Adipocyte (in vitro differentiated cells): ENCODE results near the gene CCNYL1.
"Not testable (repeated sequence)": the region's sequence is repeated elsewhere in the genome, so short reads cannot be mapped to it uniquely, and the experiment has no call there.

Source experiments
- DNase-seq: peaks from one replicate; pipeline ENCODE4 v3.0.0-alpha.2; 2015; ENCODE audit warnings: low read depth
- H3K27me3 ChIP-seq: replicated peaks from 2 replicates; pipeline ENCODE4 v1.7.0; 2013; ENCODE audit warnings: mild to moderate bottlenecking, low read length, moderate library complexity; ENCODE audit not compliant: control insufficient read depth, insufficient read depth
- H3K36me3 ChIP-seq: 2 replicates; pipeline ENCODE4 v1.7.0; 2013; ENCODE audit warnings: low read length, mild to moderate bottlenecking, moderate library complexity; ENCODE audit not compliant: control insufficient read depth, insufficient read depth, severe bottlenecking
- H3K4me1 ChIP-seq: 2 replicates; pipeline ENCODE4 v1.7.0; 2013; ENCODE audit warnings: mild to moderate bottlenecking, low read length, moderate library complexity; ENCODE audit not compliant: control insufficient read depth, insufficient read depth
- H3K4me3 ChIP-seq: 2 replicates; pipeline ENCODE4 v1.7.0; 2013; ENCODE audit warnings: mild to moderate bottlenecking, low read length, moderate library complexity
- H3K9ac ChIP-seq: 2 replicates; pipeline ENCODE4 v1.7.0; 2013; ENCODE audit warnings: mild to moderate bottlenecking, low read length, moderate library complexity
- H3K9me3 ChIP-seq: 2 replicates; pipeline ENCODE4 v1.7.0; 2013; ENCODE audit warnings: mild to moderate bottlenecking, low read length, moderate library complexity; ENCODE audit not compliant: control insufficient read depth

Gene CCNYL1

GRCh38 chr2:207758025-207758424 is 46.6 kb downstream of the CCNYL1 start:
- no peaks in the 10 kb centered on the region for H3K9me3 ChIP-seq
- H3K4me1 ChIP-seq: no peaks in the 10 kb centered on the region
- H3K36me3 ChIP-seq: peaks cover 37% of the 10 kb centered on the region
- no peak overlapping the region for H3K4me3 ChIP-seq
- no peak for DNase-seq
- H3K27me3 ChIP-seq: no peaks in the 10 kb centered on the region
- no peak overlapping the region for H3K9ac ChIP-seq

GRCh38 chr2:207759890-207760289 is 48.5 kb downstream of the CCNYL1 start:
- Histone ChIP-seq H3K36me3 (peaks cover 25% of the 10 kb centered on the region), H3K4me1 (peaks cover 3% of the 10 kb centered on the region), H3K9ac (no peak overlapping the region), H3K4me3 (no peak overlapping the region), H3K9me3 (no peaks in the 10 kb centered on the region), H3K27me3 (no peaks in the 10 kb centered on the region)
- DNase-seq: no peak

GRCh38 chr2:207760453-207760852 is 49.0 kb downstream of the CCNYL1 start:
- no peak for DNase-seq
- Histone ChIP-seq H3K9ac (no peak overlapping the region), H3K9me3 (no peaks in the 10 kb centered on the region), H3K27me3 (no peaks in the 10 kb centered on the region), H3K4me3 (no peak overlapping the region), H3K36me3 (peaks cover 26% of the 10 kb centered on the region), H3K4me1 (peaks cover 6% of the 10 kb centered on the region)

GRCh38 chr2:207761426-207761825 is 50.0 kb downstream of the CCNYL1 start:
- not testable (repeated sequence) for H3K4me3 ChIP-seq, H3K27me3 ChIP-seq, H3K9ac ChIP-seq, DNase-seq, H3K9me3 ChIP-seq
- peaks cover 12% of the 10 kb centered on the region for H3K4me1 ChIP-seq
- peaks cover 28% of the 10 kb centered on the region for H3K36me3 ChIP-seq

- Histone ChIP-seq H3K9ac (no peak overlapping the region), H3K4me1 (peaks cover 16% of the 10 kb centered on the region), H3K27me3 (no peaks in the 10 kb centered on the region), H3K9me3 (no peaks in the 10 kb centered on the region), H3K4me3 (no peak overlapping the region), H3K36me3 (peaks cover 35% of the 10 kb centered on the region)
- DNase-seq: peak; percentile 19
Observed at GRCh38 chr2:207762146-207762545, 50.7 kb downstream of the CCNYL1 start.

GRCh38 chr2:207763303-207763917 is 52.0 kb downstream of the CCNYL1 start:
- Histone ChIP-seq H3K9me3 (no peaks in the 10 kb centered on the region), H3K27me3 (no peaks in the 10 kb centered on the region), H3K9ac (no peak overlapping the region), H3K4me3 (no peak overlapping the region), H3K4me1 (peaks cover 26% of the 10 kb centered on the region), H3K36me3 (peaks cover 43% of the 10 kb centered on the region)
- no peak for DNase-seq

- no peaks in the 10 kb centered on the region for H3K27me3 ChIP-seq
- H3K36me3 ChIP-seq: peaks cover 43% of the 10 kb centered on the region
- no peak for DNase-seq
- H3K9ac ChIP-seq: no peak overlapping the region
- peaks cover 26% of the 10 kb centered on the region for H3K4me1 ChIP-seq
- no peak overlapping the region for H3K4me3 ChIP-seq
- no peaks in the 10 kb centered on the region for H3K9me3 ChIP-seq
Observed at GRCh38 chr2:207764096-207764630, 52.7 kb downstream of the CCNYL1 start.

GRCh38 chr2:207765547-207765946 is 54.1 kb downstream of the CCNYL1 start:
- no peaks in the 10 kb centered on the region for H3K27me3 ChIP-seq
- peaks cover 32% of the 10 kb centered on the region for H3K4me1 ChIP-seq
- DNase-seq: no peak
- H3K4me3 ChIP-seq: peak overlapping the region; percentile 22
- H3K9ac ChIP-seq: no peak overlapping the region
- no peaks in the 10 kb centered on the region for H3K9me3 ChIP-seq
- peaks cover 36% of the 10 kb centered on the region for H3K36me3 ChIP-seq

- no peak for DNase-seq
- Histone ChIP-seq H3K9me3 (no peaks in the 10 kb centered on the region), H3K4me3 (peak overlapping the region; percentile 95), H3K27me3 (no peaks in the 10 kb centered on the region), H3K4me1 (peaks cover 38% of the 10 kb centered on the region), H3K9ac (peak overlapping the region; percentile 51), H3K36me3 (peaks cover 36% of the 10 kb centered on the region)
Observed at GRCh38 chr2:207766041-207766551, 54.7 kb downstream of the CCNYL1 start.

GRCh38 chr2:207766697-207767460 is 55.4 kb downstream of the CCNYL1 start:
- no peak for DNase-seq
- Histone ChIP-seq H3K9me3 (no peaks in the 10 kb centered on the region), H3K27me3 (no peaks in the 10 kb centered on the region), H3K4me3 (peak overlapping the region; percentile 95), H3K4me1 (peaks cover 42% of the 10 kb centered on the region), H3K36me3 (peaks cover 32% of the 10 kb centered on the region), H3K9ac (peak overlapping the region; percentile 51)

GRCh38 chr2:207767461-207768167 is 56.2 kb downstream of the CCNYL1 start:
- peaks cover 42% of the 10 kb centered on the region for H3K4me1 ChIP-seq
- no peaks in the 10 kb centered on the region for H3K9me3 ChIP-seq
- H3K36me3 ChIP-seq: peaks cover 28% of the 10 kb centered on the region
- peak; percentile 27 for DNase-seq
- peak overlapping the region; percentile 95 for H3K4me3 ChIP-seq
- no peaks in the 10 kb centered on the region for H3K27me3 ChIP-seq
- H3K9ac ChIP-seq: peak overlapping the region; percentile 94
